ENCODE results near the gene PSMC6.
A peak's percentile ranks its signal among the peaks of the same experiment; 100 is the strongest.

PSMC6 gene

DNA sequence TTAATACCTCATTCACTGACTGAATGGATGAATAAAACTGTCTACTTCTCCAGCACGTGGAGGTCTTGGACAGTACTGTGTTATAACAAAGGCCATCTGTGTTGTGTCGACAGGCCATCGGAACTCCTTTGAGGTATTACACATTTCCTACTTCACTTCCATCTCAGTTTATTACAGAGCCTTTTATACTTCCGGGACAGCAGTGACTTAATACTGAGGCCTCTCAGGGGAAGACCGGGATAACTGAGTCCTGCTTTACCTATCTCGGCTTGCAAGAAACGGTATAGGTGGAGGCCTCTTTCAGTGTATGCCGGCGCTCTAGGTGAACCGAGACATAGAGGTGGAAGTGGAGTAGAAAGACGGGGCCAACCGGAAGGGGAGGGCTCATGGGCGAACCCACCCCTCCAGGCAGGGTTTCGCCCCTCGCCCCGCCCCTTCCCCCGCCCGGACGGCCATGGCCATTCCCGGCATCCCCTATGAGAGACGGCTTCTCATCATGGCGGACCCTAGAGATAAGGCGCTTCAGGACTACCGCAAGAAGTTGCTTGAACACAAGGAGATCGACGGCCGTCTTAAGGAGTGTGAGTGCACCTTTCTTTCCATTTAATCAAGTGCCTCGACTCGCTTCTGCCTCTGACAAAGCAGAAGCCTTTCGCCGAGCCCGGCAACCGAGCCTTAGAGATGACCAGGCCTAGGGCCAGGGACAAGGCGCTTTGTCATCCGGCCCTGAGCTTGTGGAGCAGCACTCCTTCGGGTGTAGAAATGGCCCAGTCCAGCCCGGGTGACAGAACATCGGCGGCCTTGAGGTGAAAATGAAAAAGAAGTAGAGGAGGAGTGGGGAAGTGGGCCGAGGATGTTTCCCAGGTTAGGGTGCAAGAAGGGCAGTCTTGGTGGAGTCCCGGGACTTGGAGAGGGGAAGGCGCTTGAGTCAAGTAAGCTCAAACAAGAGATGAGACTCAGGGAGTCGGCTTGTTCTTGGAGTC is at the start of gene PSMC6:
PSMC6 (plus strand) TSS at position 477 of the 983 bp plus-strand sequence; CDS start at position 497, 20 bp downstream.
- Mint-ChIP-seq H3K27ac (peak within 1 kb of the TSS; percentile 94), H3K4me1 (peaks cover 51% of the 10 kb centered on the region), H3K36me3 (ENCODE audit: low read depth) (peaks cover 42% of the 10 kb centered on the region), H3K4me3 (peak within 1 kb of the TSS; percentile 97), H3K9me3 (no peaks in the 10 kb centered on the region), H3K27me3 (no peaks in the 10 kb centered on the region)
- ATAC-seq (peak; percentile 97), DNase-seq (peak; percentile 97)

DNA sequence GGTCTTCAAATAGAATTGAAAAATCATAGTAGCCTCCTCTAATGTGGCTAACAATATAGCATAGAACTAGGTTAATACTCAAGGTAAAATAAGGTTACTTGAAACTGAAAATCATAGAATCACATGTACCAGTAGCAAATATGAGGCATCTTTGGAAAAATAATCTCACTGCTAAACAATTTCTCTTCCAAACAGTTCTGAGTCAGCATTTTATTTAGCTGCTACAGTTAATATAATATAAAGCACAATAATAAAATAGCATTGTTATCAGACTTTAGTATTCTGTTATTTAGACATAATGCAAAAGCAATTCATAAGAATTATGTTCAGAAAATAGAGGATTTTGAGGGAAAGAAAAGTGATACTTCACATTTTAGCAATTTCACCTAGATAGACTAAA is 46.7 kb upstream of the PSMC6 start:
- Mint-ChIP-seq H3K9me3 (no peaks in the 10 kb centered on the region), H3K4me3 (no peak overlapping the region), H3K36me3 (ENCODE audit: low read depth) (peaks cover 41% of the 10 kb centered on the region), H3K27me3 (no peaks in the 10 kb centered on the region), H3K27ac (no peak overlapping the region), H3K4me1 (no peaks in the 10 kb centered on the region)
- no peak for DNase-seq
- no peak for ATAC-seq

DNA sequence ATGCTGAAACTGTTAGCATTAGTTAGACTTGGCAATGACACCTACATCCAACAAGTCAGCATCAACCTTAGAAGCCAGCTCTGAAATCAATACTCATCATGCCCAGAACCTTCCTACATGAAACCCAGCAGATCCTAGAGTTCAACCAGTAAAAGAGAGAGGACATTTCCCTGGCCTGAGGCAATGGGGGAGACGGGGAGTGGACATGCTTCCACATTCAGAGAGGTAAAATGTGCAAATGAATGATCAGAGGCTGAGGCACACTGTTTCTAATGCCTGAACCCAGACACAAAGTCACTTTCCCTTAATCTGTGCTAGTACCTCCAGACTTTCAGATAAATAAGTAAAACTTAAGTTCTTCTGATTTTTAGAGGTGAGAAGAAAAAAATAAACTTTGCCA is 46.2 kb upstream of the PSMC6 start:
- Mint-ChIP-seq H3K36me3 (ENCODE audit: low read depth) (peaks cover 43% of the 10 kb centered on the region), H3K27ac (no peak overlapping the region)

DNA sequence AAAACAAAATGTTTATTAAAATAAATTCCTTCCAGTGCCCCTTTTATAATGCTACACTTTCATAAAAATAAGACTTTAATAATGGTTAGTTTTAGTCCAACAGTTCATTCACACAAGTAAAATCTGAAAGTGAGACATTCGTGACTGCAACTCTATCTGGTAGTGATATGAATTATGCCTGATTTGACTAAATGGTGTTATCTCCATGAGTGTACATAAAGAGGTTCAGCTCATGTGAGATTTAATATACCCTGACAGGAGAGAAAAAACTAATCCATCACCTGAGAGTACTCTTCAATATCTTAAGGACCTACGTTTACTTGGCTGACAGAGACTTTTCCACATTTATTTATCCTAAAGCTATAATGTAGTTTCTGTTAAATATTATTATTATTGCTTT is 45.7 kb upstream of the PSMC6 start:
- H3K4me1 Mint-ChIP-seq = no peaks in the 10 kb centered on the region

More for the DNA sequence above, 46.2 kb upstream of the PSMC6 start:
- Mint-ChIP-seq H3K27me3 (no peaks in the 10 kb centered on the region), H3K4me1 (no peaks in the 10 kb centered on the region), H3K9me3 (no peaks in the 10 kb centered on the region), H3K4me3 (no peak overlapping the region)
- ATAC-seq (no peak), DNase-seq (no peak)

DNA sequence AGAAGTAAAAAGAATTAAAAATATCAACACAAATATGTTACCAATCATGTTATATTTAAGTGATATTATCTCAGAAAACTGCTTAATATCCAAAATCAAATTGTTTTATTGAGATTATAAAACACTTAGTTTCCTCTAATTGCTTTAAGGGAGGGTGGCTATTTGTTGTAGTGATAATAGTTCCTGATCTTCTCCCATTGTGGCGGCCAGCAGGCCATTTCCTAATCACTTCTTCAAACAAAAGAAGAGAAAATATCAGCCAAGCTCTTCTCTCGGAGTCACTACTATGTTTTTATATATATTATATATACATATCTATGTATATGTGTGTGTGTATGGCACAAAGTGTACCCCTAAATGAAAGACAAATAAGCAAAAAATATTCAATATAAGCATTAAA is 43.1 kb upstream of the PSMC6 start:
- H3K4me1 Mint-ChIP-seq = no peaks in the 10 kb centered on the region
- H3K27ac Mint-ChIP-seq = no peak overlapping the region
- no peak overlapping the region for H3K4me3 Mint-ChIP-seq
- H3K27me3 Mint-ChIP-seq = no peaks in the 10 kb centered on the region
- peaks cover 32% of the 10 kb centered on the region for H3K36me3 Mint-ChIP-seq (ENCODE audit: low read depth)
- H3K9me3 Mint-ChIP-seq = no peaks in the 10 kb centered on the region
- ATAC-seq (no peak), DNase-seq (no peak)

More for the DNA sequence above, 45.7 kb upstream of the PSMC6 start:
- ATAC-seq (no peak), DNase-seq (no peak)
- no peaks in the 10 kb centered on the region for H3K27me3 Mint-ChIP-seq
- no peaks in the 10 kb centered on the region for H3K9me3 Mint-ChIP-seq
- no peak overlapping the region for H3K27ac Mint-ChIP-seq
- H3K4me3 Mint-ChIP-seq = no peak overlapping the region
- peaks cover 44% of the 10 kb centered on the region for H3K36me3 Mint-ChIP-seq (ENCODE audit: low read depth)

DNA sequence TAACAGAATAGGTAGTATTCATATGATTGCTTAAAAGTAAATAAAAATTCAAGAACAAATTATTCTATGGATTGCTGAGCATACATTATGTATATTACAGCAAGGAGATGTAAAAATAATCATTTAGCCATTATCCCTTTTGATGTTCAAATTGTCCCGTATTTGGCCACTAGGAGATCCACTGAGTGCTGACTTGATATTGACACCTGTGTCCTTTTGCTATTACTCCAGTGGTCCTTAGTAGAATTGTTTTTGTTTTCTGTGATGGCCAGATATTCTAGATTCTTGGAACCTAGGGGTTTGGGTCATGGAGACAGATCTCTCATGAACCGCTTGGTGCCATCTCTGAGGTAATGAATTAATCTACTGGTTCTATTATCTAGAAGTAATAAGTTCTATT is 28.4 kb upstream of the PSMC6 start:
- Mint-ChIP-seq H3K4me1 (no peaks in the 10 kb centered on the region), H3K27me3 (no peaks in the 10 kb centered on the region), H3K27ac (no peak overlapping the region), H3K9me3 (no peaks in the 10 kb centered on the region), H3K4me3 (no peak overlapping the region), H3K36me3 (ENCODE audit: low read depth) (peaks cover 40% of the 10 kb centered on the region)
- no peak for DNase-seq
- no peak for ATAC-seq

DNA sequence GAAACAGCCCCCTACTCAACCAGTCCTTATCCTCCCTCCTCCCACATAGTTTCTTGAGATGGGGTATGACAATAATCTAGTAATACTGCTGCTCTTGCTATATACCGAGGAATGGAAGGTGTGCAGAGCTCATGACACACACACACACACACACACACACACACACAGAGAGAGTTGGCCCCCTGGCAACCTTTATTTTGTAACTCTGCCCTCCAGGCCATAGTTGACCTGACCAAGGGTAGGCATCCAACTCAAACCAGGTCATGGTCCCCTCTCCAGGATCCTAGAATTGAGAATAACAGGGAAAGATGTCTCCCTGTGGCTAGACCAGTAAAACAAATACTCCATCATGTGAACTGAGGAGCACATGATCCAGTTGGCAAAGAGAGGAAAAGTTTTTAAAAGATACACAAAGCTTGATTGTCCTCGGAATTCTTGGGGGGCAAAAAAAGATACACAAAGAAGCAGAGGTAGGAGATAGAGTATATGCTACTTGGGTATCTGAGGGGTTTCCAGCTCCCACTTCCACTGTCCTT is 22.9 kb upstream of the PSMC6 start:
- Mint-ChIP-seq H3K36me3 (ENCODE audit: low read depth) (peaks cover 11% of the 10 kb centered on the region), H3K4me3 (no peak overlapping the region), H3K27me3 (no peaks in the 10 kb centered on the region), H3K4me1 (peaks cover 42% of the 10 kb centered on the region), H3K9me3 (no peaks in the 10 kb centered on the region), H3K27ac (no peak overlapping the region)
- ATAC-seq (no peak), DNase-seq (no peak)

DNA sequence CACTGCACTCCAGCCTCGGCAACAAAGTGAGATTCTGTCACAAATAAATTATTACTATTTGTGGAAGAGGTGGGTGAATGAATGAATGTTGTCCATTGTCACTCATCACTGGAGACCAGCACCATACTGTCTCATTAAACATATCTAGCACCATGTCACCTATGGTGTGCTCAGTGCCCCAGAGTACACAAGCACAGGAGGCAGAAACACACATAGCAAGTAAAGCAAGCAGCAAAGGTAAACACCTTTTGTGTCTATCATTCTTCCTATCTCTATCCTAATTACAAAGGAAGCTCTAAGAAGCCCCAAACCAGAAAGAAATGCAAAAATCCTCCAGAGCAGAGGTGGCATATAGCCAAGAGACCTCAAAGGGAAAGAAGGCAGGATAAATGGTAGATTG is 20.8 kb upstream of the PSMC6 start:
- H3K9me3 Mint-ChIP-seq = no peaks in the 10 kb centered on the region
- H3K4me3 Mint-ChIP-seq = no peak overlapping the region
- ATAC-seq = no peak
- no peak for DNase-seq
- peaks cover 57% of the 10 kb centered on the region for H3K4me1 Mint-ChIP-seq
- peaks cover 12% of the 10 kb centered on the region for H3K36me3 Mint-ChIP-seq (ENCODE audit: low read depth)
- H3K27ac Mint-ChIP-seq = no peak overlapping the region
- no peaks in the 10 kb centered on the region for H3K27me3 Mint-ChIP-seq

DNA sequence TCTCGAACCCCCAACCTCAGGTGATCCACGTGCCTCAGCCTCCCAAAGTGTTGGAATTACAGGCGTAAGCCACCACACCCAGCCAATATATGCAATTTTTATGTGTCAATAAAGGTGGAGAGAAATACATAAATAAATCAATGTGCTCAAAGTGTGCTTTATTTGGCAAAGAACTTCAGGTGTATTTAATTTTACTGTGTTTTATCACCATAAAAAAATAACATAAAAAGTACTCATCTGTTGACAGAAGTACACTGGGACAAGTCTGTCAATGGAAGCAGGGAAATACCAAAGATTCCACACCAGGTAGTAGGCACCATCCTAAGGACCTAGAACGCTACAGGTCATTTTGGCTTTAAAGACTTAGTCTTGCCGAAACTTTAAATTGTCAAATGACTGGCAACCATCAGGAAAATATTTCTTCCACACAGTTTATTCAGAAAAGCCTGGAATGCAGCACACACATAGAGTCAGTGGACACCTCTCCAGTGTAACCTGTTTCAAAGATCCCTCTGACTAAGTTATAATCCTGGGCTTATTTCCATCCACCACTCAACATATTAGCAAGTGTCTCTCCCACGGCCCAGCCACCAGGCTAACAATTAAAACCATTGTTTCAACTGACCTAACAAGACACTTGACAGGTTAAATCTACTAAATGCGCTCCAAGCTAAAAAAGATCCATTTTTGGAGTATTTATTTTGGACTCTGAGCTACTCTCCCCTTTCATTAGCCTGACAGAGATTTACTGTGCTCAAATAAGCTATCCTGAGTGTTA is 15.8 kb upstream of the PSMC6 start:
- H3K4me3 Mint-ChIP-seq = no peak overlapping the region
- DNase-seq (no peak), ATAC-seq (no peak)
- no peaks in the 10 kb centered on the region for H3K9me3 Mint-ChIP-seq
- no peak overlapping the region for H3K27ac Mint-ChIP-seq
- peaks cover 70% of the 10 kb centered on the region for H3K4me1 Mint-ChIP-seq
- H3K36me3 Mint-ChIP-seq (ENCODE audit: low read depth) = peaks cover 25% of the 10 kb centered on the region
- H3K27me3 Mint-ChIP-seq = no peaks in the 10 kb centered on the region

DNA sequence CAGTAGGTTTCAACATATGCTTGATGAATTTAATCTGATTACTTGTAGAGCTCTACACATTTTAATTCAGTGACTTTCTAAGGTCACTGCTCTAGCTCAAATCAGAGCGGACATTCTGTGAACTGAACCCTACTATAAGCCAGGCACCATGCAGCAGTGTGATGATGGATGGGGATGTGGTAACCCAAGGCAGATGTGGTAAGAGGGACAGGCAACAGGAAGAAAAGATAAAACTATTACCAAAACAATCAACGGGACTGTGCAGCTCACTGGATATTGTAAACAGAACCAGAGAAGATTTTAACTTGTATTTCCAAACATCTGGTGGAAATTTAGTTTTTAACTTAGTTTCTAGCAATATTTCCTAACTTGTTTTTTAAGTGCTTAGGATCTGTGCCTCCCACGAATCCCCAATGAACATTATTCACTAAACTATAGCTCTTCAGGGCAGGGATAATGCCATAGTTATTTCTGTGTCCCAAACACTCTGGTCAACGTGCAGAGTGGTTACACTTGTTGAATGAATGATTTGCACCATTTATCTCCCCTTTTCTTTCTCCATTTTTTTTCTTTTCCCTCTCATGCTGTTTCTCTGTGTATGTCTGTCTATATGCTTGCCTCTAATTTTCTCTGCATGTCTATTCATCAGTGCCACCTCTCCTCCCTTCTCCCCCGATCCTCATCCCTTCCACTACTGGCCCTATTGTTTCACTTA is 14.6 kb upstream of the PSMC6 start:
- Mint-ChIP-seq H3K4me1 (peaks cover 60% of the 10 kb centered on the region), H3K27me3 (no peaks in the 10 kb centered on the region), H3K9me3 (no peaks in the 10 kb centered on the region), H3K4me3 (peak overlapping the region; percentile 75), H3K36me3 (ENCODE audit: low read depth) (peaks cover 25% of the 10 kb centered on the region), H3K27ac (peak overlapping the region; percentile 59)
- ATAC-seq = no peak
- DNase-seq = no peak

DNA sequence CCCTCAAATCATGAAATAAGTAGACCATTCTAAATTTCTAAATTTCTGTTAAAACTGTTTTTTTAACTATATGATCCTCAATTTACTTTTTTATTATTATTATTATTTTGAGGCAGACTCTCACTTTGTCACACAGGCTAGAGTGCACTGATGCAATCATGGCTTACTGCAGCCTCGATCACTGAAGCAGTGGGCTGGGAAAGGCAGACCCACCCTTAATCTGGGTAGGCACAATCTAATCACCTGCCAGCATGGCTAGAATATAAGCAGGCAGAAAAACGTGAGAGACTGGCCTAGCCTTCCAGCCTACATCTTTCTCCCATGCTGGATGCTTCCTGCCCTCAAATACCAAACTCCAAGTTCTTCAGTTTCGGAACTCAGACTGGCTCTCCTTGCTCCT is 14.0 kb upstream of the PSMC6 start:
- no peak overlapping the region for H3K27ac Mint-ChIP-seq
- peaks cover 25% of the 10 kb centered on the region for H3K36me3 Mint-ChIP-seq (ENCODE audit: low read depth)
- peaks cover 55% of the 10 kb centered on the region for H3K4me1 Mint-ChIP-seq
- H3K9me3 Mint-ChIP-seq = no peaks in the 10 kb centered on the region
- peak overlapping the region; percentile 92 for H3K4me3 Mint-ChIP-seq
- H3K27me3 Mint-ChIP-seq = no peaks in the 10 kb centered on the region
- ATAC-seq (no peak), DNase-seq (no peak)

DNA sequence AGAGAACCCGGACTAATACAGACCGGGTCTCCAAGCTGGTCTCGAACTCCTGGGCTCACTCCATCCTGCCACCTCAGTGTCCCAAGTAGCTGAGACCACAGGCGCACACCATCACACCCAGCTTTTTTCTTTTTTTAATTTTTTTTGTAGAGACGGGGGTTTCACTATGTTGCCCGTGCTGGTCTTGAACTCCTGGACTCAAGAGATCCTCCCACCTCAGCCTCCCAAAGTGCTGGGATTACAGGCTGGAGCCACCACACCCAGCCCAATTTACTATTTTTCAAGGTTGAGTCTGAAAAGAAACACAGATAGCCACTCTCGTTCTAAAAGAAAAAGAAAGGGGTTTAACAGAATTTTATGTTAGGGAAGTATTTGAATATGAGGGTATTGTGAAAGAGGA is 13.5 kb upstream of the PSMC6 start:
- H3K36me3 Mint-ChIP-seq (ENCODE audit: low read depth) = peaks cover 25% of the 10 kb centered on the region
- H3K27me3 Mint-ChIP-seq = no peaks in the 10 kb centered on the region
- peaks cover 50% of the 10 kb centered on the region for H3K4me1 Mint-ChIP-seq
- H3K27ac Mint-ChIP-seq = no peak overlapping the region
- ATAC-seq = no peak
- DNase-seq = no peak
- peak overlapping the region; percentile 92 for H3K4me3 Mint-ChIP-seq
- no peaks in the 10 kb centered on the region for H3K9me3 Mint-ChIP-seq

DNA sequence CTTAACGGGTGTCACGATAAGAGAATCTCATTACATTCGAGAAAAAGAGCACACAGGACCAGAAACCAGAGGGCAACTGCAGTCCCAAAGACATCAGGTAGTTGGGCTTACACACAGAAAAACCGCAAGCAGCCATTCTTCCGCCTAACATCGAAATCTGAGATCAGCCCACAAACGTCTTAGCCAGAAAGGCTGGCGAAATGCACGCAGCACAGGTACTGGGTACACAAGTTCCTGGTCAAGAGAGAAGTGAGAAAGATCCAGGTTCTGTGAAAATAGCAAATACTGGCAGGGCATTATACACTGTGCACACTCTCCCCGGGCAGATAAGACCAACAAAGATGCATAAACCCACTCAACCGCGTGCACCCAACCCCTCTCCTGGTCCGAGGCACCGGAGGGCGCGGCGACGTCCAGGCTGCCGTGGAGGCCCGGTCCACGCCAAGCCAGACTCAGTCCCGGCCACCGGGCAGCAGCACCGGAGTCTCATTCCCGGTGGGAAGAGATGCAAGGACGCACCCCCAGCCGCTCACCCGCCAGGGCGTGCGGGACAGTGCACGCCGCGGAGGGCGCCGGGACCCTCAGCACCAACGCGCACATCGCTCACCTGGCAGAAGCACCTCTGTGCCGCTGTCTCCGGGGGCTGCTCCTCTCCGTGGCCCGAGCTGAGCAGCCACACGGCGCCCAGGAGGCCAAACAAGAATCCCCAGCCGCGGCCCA is 12.1 kb upstream of the PSMC6 start:
- Mint-ChIP-seq H3K27ac (peak overlapping the region; percentile 96), H3K4me3 (peak overlapping the region; percentile 92), H3K9me3 (no peaks in the 10 kb centered on the region), H3K4me1 (peaks cover 42% of the 10 kb centered on the region), H3K36me3 (ENCODE audit: low read depth) (peaks cover 23% of the 10 kb centered on the region), H3K27me3 (no peaks in the 10 kb centered on the region)
- ATAC-seq (peak; percentile 50), DNase-seq (peak; percentile 61)

Measured in activated naive CD8-positive, alpha-beta T cell treated with anti-CD3 and anti-CD28 coated beads, Interleukin-2, amount 50 U/mL, for 24 hours (primary cell).